Measurements from ENCODE around the gene LRRC49.

DNA sequence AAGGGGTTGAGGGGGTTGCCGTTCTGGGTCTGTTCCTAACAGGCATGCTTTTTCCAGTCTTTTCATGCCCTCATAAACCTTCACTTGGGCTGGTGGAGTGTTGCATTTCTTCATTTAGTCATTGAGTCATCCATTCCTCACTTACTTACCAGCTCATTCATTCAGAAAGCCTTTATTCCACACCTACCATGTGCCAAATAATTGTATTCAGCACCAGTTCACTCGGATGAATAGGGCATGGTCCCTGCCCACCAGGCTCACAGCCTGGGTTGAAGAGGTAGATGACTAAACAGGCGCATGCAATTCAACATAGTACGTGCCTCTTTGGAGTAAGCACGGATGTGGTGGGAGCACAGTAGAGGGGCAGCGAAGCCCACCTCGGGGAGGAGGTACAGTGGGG is 187.5 kb downstream of the LRRC49 start:
- no peak for TF ChIP-seq GATA2 (IDR thresholded peaks at IDR 0.05; ENCODE audit: low read depth, low read length)
- TF ChIP-seq GATA3 (IDR thresholded peaks at IDR 0.05; ENCODE audit: low read depth, low read length), result no peak

Measured in SH-SY5Y (cell line).